ENCODE measurements around the gene ZNF626.

DNA sequence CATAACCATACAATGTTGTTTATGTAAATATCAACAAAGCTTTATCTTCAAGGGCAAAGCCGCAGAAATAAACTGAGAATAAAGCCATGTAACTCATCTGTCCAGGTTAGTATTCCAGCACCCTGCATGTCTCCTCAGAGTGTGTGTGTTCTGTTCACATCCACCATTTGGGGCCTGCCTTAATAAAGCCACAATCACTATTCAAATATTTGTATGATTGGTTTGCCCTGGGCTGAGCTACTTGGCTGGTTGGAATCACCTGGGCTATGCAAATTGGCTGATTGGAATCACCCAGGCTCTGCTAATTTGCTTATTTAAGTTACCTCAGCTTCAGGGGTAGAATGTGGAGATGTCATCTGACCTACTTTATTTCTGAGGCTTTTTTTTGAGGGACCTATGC is 53.4 kb downstream of the ZNF626 start:
- TF ChIP-seq, protein P1, sequence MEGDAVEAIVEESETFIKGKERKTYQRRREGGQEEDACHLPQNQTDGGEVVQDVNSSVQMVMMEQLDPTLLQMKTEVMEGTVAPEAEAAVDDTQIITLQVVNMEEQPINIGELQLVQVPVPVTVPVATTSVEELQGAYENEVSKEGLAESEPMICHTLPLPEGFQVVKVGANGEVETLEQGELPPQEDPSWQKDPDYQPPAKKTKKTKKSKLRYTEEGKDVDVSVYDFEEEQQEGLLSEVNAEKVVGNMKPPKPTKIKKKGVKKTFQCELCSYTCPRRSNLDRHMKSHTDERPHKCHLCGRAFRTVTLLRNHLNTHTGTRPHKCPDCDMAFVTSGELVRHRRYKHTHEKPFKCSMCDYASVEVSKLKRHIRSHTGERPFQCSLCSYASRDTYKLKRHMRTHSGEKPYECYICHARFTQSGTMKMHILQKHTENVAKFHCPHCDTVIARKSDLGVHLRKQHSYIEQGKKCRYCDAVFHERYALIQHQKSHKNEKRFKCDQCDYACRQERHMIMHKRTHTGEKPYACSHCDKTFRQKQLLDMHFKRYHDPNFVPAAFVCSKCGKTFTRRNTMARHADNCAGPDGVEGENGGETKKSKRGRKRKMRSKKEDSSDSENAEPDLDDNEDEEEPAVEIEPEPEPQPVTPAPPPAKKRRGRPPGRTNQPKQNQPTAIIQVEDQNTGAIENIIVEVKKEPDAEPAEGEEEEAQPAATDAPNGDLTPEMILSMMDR (IDR thresholded peaks at IDR 0.05; ENCODE audit: poor library complexity): no peak
- no peak for TF ChIP-seq EZH2 (IDR thresholded peaks at IDR 0.05; ENCODE audit: borderline replicate concordance)
